OCI-LY1 (cell line): ENCODE measurements around the gene DPPA2.

ENCODE experiments used
- H2AFZ ChIP-seq: fragments of 200-600 bp; sonication (generic), shearing (Covaris generic); 2 replicates; pipeline ENCODE4 v1.6.0; 2014; ENCODE audit warnings: antibody characterized with exemption, mild to moderate bottlenecking, low read length
- H3F3A ChIP-seq: fragments of 200-600 bp; sonication (generic), shearing (Covaris generic); 2 replicates; pipeline ENCODE4 v1.6.0; 2014; ENCODE audit warnings: mild to moderate bottlenecking, antibody characterized with exemption, low read length, moderate library complexity; ENCODE audit not compliant: insufficient read depth
- H3K27ac ChIP-seq: fragments of 200-600 bp; sonication (generic); 2 replicates; pipeline ENCODE4 v1.5.1; 2014; ENCODE audit warnings: low read length, mixed run types, mild to moderate bottlenecking, low read depth; ENCODE audit not compliant: poor library complexity, severe bottlenecking
- H3K27me3 ChIP-seq: fragments of 200-600 bp; sonication (generic); 2 replicates; pipeline ENCODE4 v1.6.0; 2014; ENCODE audit warnings: antibody characterized with exemption, mild to moderate bottlenecking, low read length, moderate library complexity; ENCODE audit not compliant: insufficient read depth
- H3K36me3 ChIP-seq: fragments of 200-600 bp; sonication (generic); 2 replicates; pipeline ENCODE4 v1.6.1; 2014; ENCODE audit warnings: mild to moderate bottlenecking, antibody characterized with exemption, low read length, moderate library complexity, mixed read lengths; ENCODE audit not compliant: insufficient read depth
- H3K4me1 ChIP-seq: fragments of 200-600 bp; sonication (generic); 2 replicates; pipeline ENCODE4 v1.5.1; 2014; ENCODE audit warnings: mild to moderate bottlenecking, low read length, moderate library complexity; ENCODE audit not compliant: insufficient read depth, severe bottlenecking
- H3K4me2 ChIP-seq: fragments of 200-600 bp; sonication (generic), shearing (Covaris generic); 2 replicates; pipeline ENCODE4 v1.6.1; 2014; ENCODE audit warnings: low read length
- H3K4me3 ChIP-seq: fragments of 200-600 bp; sonication (generic); 2 replicates; pipeline ENCODE4 v1.5.1; 2014; ENCODE audit warnings: low read length, low read depth, mild to moderate bottlenecking, mixed read lengths; ENCODE audit not compliant: poor library complexity, severe bottlenecking
- H3K79me2 ChIP-seq: fragments of 200-600 bp; shearing (Covaris generic); 2 replicates; pipeline ENCODE4 v1.6.1; 2016; ENCODE audit warnings: mixed run types, low read length, mixed read lengths; ENCODE audit not compliant: insufficient read depth
- H3K9ac ChIP-seq: fragments of 200-600 bp; sonication (generic), shearing (Covaris generic); 2 replicates; pipeline ENCODE4 v1.6.1; 2014; ENCODE audit warnings: mild to moderate bottlenecking, low read length, mixed read lengths
- H3K9me2 ChIP-seq: fragments of 200-600 bp; sonication (generic), shearing (Covaris generic); 2 replicates; pipeline ENCODE4 v1.6.1; 2014; ENCODE audit warnings: low read depth, mild to moderate bottlenecking, low read length, mixed read lengths
- H3K9me3 ChIP-seq: fragments of 200-600 bp; shearing (Covaris generic); 2 replicates; pipeline ENCODE4 v1.6.1; 2014; ENCODE audit warnings: low read length, mixed read lengths
- H4K20me1 ChIP-seq: fragments of 200-600 bp; sonication (generic), shearing (Covaris generic); 2 replicates; pipeline ENCODE4 v1.6.0; 2016; ENCODE audit warnings: mild to moderate bottlenecking, low read length; ENCODE audit not compliant: insufficient read depth
- EZH2 ChIP-seq: fragments of 200-600 bp; sonication (generic), shearing (Covaris generic); IDR thresholded peaks from 2 replicates; pipeline ENCODE4 v1.8.0; 2017; ENCODE audit warnings: borderline replicate concordance, mixed run types, mild to moderate bottlenecking, antibody characterized with exemption, low read length, moderate library complexity, mixed read lengths
- TF ChIP-seq, protein P1 (sequence below): fragments of 200-600 bp; sonication (generic), shearing (Covaris generic); IDR thresholded peaks from 2 replicates; pipeline ENCODE4 v1.5.1; 2017; ENCODE audit warnings: mild to moderate bottlenecking, antibody characterized with exemption, low read length, moderate library complexity, mixed read lengths

DPPA2 gene

GRCh38 chr3:109275702-109276293, 40.5 kb downstream of the DPPA2 start:
- no peaks in the 10 kb centered on the region for H3K9me3 ChIP-seq
- H3K27me3 ChIP-seq, result no peaks in the 10 kb centered on the region
- no peaks in the 10 kb centered on the region for H3K9me2 ChIP-seq
- no peaks in the 10 kb centered on the region for H3K79me2 ChIP-seq
- H3K4me2 ChIP-seq, result no peak overlapping the region
- no peaks in the 10 kb centered on the region for H3K36me3 ChIP-seq
- H3K27ac ChIP-seq, result no peak overlapping the region
- no peak overlapping the region for H3K4me3 ChIP-seq
- no peak overlapping the region for H2AFZ ChIP-seq
- H4K20me1 ChIP-seq, result no peaks in the 10 kb centered on the region
- TF ChIP-seq, protein P1, sequence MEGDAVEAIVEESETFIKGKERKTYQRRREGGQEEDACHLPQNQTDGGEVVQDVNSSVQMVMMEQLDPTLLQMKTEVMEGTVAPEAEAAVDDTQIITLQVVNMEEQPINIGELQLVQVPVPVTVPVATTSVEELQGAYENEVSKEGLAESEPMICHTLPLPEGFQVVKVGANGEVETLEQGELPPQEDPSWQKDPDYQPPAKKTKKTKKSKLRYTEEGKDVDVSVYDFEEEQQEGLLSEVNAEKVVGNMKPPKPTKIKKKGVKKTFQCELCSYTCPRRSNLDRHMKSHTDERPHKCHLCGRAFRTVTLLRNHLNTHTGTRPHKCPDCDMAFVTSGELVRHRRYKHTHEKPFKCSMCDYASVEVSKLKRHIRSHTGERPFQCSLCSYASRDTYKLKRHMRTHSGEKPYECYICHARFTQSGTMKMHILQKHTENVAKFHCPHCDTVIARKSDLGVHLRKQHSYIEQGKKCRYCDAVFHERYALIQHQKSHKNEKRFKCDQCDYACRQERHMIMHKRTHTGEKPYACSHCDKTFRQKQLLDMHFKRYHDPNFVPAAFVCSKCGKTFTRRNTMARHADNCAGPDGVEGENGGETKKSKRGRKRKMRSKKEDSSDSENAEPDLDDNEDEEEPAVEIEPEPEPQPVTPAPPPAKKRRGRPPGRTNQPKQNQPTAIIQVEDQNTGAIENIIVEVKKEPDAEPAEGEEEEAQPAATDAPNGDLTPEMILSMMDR, result peak; percentile 57
- no peak for TF ChIP-seq EZH2
- no peaks in the 10 kb centered on the region for H3F3A ChIP-seq
- H3K4me1 ChIP-seq, result no peaks in the 10 kb centered on the region
- no peak overlapping the region for H3K9ac ChIP-seq

GRCh38 chr3:109270779-109271178, 45.5 kb downstream of the DPPA2 start:
- TF ChIP-seq, protein P1, result no peak
- no peak for TF ChIP-seq EZH2
- Histone ChIP-seq H3K27me3 (no peaks in the 10 kb centered on the region), H3K4me2 (no peak overlapping the region), H4K20me1 (no peaks in the 10 kb centered on the region), H3K27ac (no peak overlapping the region), H3K4me3 (no peak overlapping the region), H3K79me2 (no peaks in the 10 kb centered on the region), H3K4me1 (no peaks in the 10 kb centered on the region), H2AFZ (no peak overlapping the region), H3K9ac (no peak overlapping the region), H3K36me3 (no peaks in the 10 kb centered on the region), H3K9me3 (no peaks in the 10 kb centered on the region), H3F3A (no peaks in the 10 kb centered on the region), H3K9me2 (no peaks in the 10 kb centered on the region)

GRCh38 chr3:109269577-109270275, 46.6 kb downstream of the DPPA2 start:
- TF ChIP-seq, protein P1, result no peak
- no peak for TF ChIP-seq EZH2

More at GRCh38 chr3:109269577-109270275, 46.6 kb downstream of the DPPA2 start:
- no peaks in the 10 kb centered on the region for H3K9me3 ChIP-seq
- no peaks in the 10 kb centered on the region for H4K20me1 ChIP-seq
- no peaks in the 10 kb centered on the region for H3K9me2 ChIP-seq
- no peak overlapping the region for H3K4me2 ChIP-seq
- no peaks in the 10 kb centered on the region for H3K27me3 ChIP-seq
- H3K9ac ChIP-seq, result no peak overlapping the region
- no peaks in the 10 kb centered on the region for H3K4me1 ChIP-seq
- no peaks in the 10 kb centered on the region for H3K36me3 ChIP-seq
- H2AFZ ChIP-seq, result no peak overlapping the region
- H3K79me2 ChIP-seq, result no peaks in the 10 kb centered on the region
- H3K27ac ChIP-seq, result no peak overlapping the region
- no peak overlapping the region for H3K4me3 ChIP-seq
- H3F3A ChIP-seq, result no peaks in the 10 kb centered on the region
